Measurements from ENCODE around the gene GTF2H1.
A peak's percentile ranks its signal among the peaks of the same experiment; 100 is the strongest.
"Not testable (repeated sequence)": the region's sequence is repeated elsewhere in the genome, so short reads cannot be mapped to it uniquely, and the experiment has no call there.

Gene GTF2H1

GRCh38 chr11:18320617-18321016, 1.8 kb upstream of the GTF2H1 start:
- H3K27ac ChIP-seq = no peak overlapping the region

GRCh38 chr11:18321578-18321968, 794 bp upstream of the GTF2H1 start:
- peak overlapping the region; percentile 97 for H3K27ac ChIP-seq
- TF ChIP-seq, protein P1, sequence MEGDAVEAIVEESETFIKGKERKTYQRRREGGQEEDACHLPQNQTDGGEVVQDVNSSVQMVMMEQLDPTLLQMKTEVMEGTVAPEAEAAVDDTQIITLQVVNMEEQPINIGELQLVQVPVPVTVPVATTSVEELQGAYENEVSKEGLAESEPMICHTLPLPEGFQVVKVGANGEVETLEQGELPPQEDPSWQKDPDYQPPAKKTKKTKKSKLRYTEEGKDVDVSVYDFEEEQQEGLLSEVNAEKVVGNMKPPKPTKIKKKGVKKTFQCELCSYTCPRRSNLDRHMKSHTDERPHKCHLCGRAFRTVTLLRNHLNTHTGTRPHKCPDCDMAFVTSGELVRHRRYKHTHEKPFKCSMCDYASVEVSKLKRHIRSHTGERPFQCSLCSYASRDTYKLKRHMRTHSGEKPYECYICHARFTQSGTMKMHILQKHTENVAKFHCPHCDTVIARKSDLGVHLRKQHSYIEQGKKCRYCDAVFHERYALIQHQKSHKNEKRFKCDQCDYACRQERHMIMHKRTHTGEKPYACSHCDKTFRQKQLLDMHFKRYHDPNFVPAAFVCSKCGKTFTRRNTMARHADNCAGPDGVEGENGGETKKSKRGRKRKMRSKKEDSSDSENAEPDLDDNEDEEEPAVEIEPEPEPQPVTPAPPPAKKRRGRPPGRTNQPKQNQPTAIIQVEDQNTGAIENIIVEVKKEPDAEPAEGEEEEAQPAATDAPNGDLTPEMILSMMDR (conservative IDR thresholded peaks at IDR 0.05) = no peak
- TF ChIP-seq ZFX (IDR thresholded peaks at IDR 0.05) = no peak

More at GRCh38 chr11:18320617-18321016, 1.8 kb upstream of the GTF2H1 start:
- TF ChIP-seq, protein P1 (conservative IDR thresholded peaks at IDR 0.05) = no peak
- no peak for TF ChIP-seq ZFX (IDR thresholded peaks at IDR 0.05)

- H3K27ac ChIP-seq = peak overlapping the region; percentile 97
- TF ChIP-seq, protein P1 (conservative IDR thresholded peaks at IDR 0.05) = no peak
- TF ChIP-seq ZFX (IDR thresholded peaks at IDR 0.05) = no peak
Measured at GRCh38 chr11:18322818-18323570, 627 bp downstream of the GTF2H1 start.

GRCh38 chr11:18323881-18324280, 1.5 kb downstream of the GTF2H1 start:
- H3K27ac ChIP-seq = not testable (repeated sequence)

DNA sequence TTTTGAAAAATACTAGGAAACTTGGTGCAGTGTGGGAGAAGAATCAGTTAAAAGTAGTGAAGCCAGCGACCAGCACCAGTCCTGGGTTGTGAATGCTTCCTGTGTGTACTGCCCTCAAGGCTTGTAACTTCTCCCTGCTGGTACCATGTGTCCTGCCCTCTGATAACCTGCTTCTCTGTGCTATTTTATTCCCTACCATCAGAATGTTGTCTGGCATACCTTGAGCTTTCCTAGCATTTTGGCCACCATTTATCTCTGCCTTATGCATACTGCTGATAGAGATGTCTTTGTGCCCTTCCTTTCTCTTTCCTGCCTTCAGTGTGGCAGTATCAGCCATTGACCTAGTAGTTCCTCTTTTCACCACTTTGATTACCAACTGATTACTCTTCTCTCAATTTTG, 2.0 kb downstream of the GTF2H1 start:
- no peak overlapping the region for H3K27ac ChIP-seq
- TF ChIP-seq, protein P1 (conservative IDR thresholded peaks at IDR 0.05) = no peak
- no peak for TF ChIP-seq ZFX (IDR thresholded peaks at IDR 0.05)

DNA sequence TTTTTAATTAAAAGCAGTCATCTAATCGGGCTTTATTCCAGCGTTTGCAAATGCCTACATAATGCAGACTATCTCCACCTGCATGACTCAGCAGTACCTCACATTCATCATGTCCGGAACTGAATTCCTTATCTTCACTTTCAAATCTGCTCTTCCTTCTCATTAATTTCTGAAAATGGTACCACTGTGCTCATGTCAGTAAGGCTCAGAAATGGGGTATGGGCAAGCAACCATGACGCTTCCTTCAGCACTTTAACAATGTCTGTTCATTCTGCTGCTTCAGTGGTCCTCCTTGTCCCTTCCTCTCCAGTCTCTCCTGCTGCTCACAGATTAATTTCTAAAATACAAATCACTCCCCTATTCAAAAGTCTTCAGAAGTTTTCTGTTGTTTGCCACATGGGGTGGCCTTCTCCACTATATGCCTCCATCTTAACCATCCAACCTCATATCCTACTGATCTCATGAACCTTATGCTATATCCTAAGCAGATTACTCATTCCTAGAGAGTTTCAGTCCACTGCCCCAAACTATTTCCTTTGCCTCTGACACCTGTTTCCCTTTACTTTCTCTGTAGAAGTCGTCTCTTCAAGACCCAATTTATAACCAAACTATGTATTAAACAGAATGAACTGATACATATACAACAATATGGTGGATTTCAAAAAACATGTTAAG, 7.0 kb downstream of the GTF2H1 start:
- H3K27ac ChIP-seq = no peak overlapping the region; the same call in 1 of the 2 replicates
- no peak for TF ChIP-seq ZFX (IDR thresholded peaks at IDR 0.05)
- TF ChIP-seq, protein P1 (conservative IDR thresholded peaks at IDR 0.05) = no peak

DNA sequence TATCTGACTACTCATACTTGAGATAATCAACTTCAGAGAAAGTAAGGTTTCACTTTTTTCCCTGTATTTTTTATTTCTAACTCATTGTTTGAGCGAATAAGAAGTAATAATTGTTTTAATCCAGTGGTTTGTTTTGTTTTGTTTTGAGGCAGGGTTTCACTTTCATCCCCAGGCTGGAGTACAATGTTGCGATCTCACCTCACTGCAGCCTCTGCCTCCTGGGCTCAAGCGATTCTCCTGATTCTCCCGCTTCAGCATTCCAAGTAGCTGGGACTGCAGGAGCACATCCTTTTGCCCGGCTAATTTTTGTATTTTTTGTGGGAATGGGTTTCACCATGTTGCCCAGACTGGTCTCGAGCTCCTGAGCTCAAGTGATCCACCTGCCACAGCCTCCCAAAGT, 8.6 kb downstream of the GTF2H1 start:
- no peak overlapping the region for H3K27ac ChIP-seq

More for the DNA sequence above, 8.6 kb downstream of the GTF2H1 start:
- TF ChIP-seq, protein P1 (conservative IDR thresholded peaks at IDR 0.05) = no peak
- no peak for TF ChIP-seq ZFX (IDR thresholded peaks at IDR 0.05)
